GM21576 (cell line): ENCODE measurements around the gene MEGF11.
"Not testable (repeated sequence)": the region's sequence is repeated elsewhere in the genome, so short reads cannot be mapped to it uniquely, and the experiment has no call there.

Experiments
- ATAC-seq: cut with Tn5 transposase; IDR thresholded peaks from one replicate; pipeline ENCODE4 v1.9.1; 2021; ENCODE audit warnings: mild to moderate bottlenecking, moderate library complexity; ENCODE audit not compliant: unreplicated experiment

The MEGF11 gene

GRCh38 chr15:66017792-66018487 is 235.6 kb downstream of the MEGF11 start:
- ATAC-seq = no peak

GRCh38 chr15:66017000-66017399 is 236.6 kb downstream of the MEGF11 start:
- ATAC-seq = no peak

- ATAC-seq = no peak
Measured at GRCh38 chr15:66016199-66016598, 237.4 kb downstream of the MEGF11 start.

GRCh38 chr15:66014635-66015182 is 238.8 kb downstream of the MEGF11 start:
- no peak for ATAC-seq

GRCh38 chr15:66014022-66014421 is 239.5 kb downstream of the MEGF11 start:
- no peak for ATAC-seq

- ATAC-seq = no peak
Measured at GRCh38 chr15:66008940-66009562, 244.5 kb downstream of the MEGF11 start.

- no peak for ATAC-seq
Measured at GRCh38 chr15:66007663-66008262, 245.8 kb downstream of the MEGF11 start.

- ATAC-seq = no peak
Measured at GRCh38 chr15:66006986-66007385, 246.6 kb downstream of the MEGF11 start.

GRCh38 chr15:66004618-66005262 is 248.8 kb downstream of the MEGF11 start:
- ATAC-seq = no peak

- ATAC-seq = not testable (repeated sequence)
Measured at GRCh38 chr15:66003129-66003528, 250.4 kb downstream of the MEGF11 start.

GRCh38 chr15:66001717-66002426 is 251.7 kb downstream of the MEGF11 start:
- ATAC-seq = no peak

- ATAC-seq = no peak
Measured at GRCh38 chr15:66001042-66001441, 252.5 kb downstream of the MEGF11 start.

GRCh38 chr15:65998486-65998885 is 255.1 kb downstream of the MEGF11 start:
- ATAC-seq = no peak

- no peak for ATAC-seq
Measured at GRCh38 chr15:65996901-65997300, 256.6 kb downstream of the MEGF11 start.

- ATAC-seq = no peak
Measured at GRCh38 chr15:65994832-65995231, 258.7 kb downstream of the MEGF11 start.

- no peak for ATAC-seq
Measured at GRCh38 chr15:65993762-65994161, 259.8 kb downstream of the MEGF11 start.

- ATAC-seq = no peak
Measured at GRCh38 chr15:65993236-65993635, 260.3 kb downstream of the MEGF11 start.

- no peak for ATAC-seq
Measured at GRCh38 chr15:65991721-65992483, 261.6 kb downstream of the MEGF11 start.

GRCh38 chr15:65990298-65990981 is 263.1 kb downstream of the MEGF11 start:
- no peak for ATAC-seq

- ATAC-seq = no peak
Measured at GRCh38 chr15:65987100-65987499, 266.4 kb downstream of the MEGF11 start.
